Measurements from ENCODE around the gene SLC9A7.

Gene SLC9A7

GRCh38 chrX:46635186-46635585 is 123.7 kb downstream of the SLC9A7 start:
- Histone ChIP-seq H3K36me3 (ENCODE audit: control insufficient read depth, insufficient read depth, low read length) (no peaks in the 10 kb centered on the region), H3K27me3 (ENCODE audit: control insufficient read depth, insufficient read depth, low read length) (no peaks in the 10 kb centered on the region), H3K9me3 (ENCODE audit: control insufficient read depth, insufficient read depth, low read length) (no peaks in the 10 kb centered on the region), H3K4me1 (ENCODE audit: control insufficient read depth, insufficient read depth, low read length) (no peaks in the 10 kb centered on the region), H3K4me3 (ENCODE audit: low read depth, low read length) (no peak overlapping the region), H3K9ac (ENCODE audit: low read depth, low read length) (no peak overlapping the region)

- Histone ChIP-seq H3K4me3 (ENCODE audit: low read depth, low read length) (no peak overlapping the region), H3K36me3 (ENCODE audit: control insufficient read depth, insufficient read depth, low read length) (no peaks in the 10 kb centered on the region), H3K4me1 (ENCODE audit: control insufficient read depth, insufficient read depth, low read length) (no peaks in the 10 kb centered on the region)
Observed at GRCh38 chrX:46634577-46634976, 124.3 kb downstream of the SLC9A7 start.

GRCh38 chrX:46630141-46630540 is 128.8 kb downstream of the SLC9A7 start:
- no peak overlapping the region for H3K9ac ChIP-seq (ENCODE audit: low read depth, low read length)
- no peaks in the 10 kb centered on the region for H3K9me3 ChIP-seq (ENCODE audit: control insufficient read depth, insufficient read depth, low read length)
- H3K36me3 ChIP-seq (ENCODE audit: control insufficient read depth, insufficient read depth, low read length): no peaks in the 10 kb centered on the region
- H3K27me3 ChIP-seq (ENCODE audit: control insufficient read depth, insufficient read depth, low read length): no peaks in the 10 kb centered on the region
- peaks cover 5% of the 10 kb centered on the region for H3K4me1 ChIP-seq (ENCODE audit: control insufficient read depth, insufficient read depth, low read length)
- H3K4me3 ChIP-seq (ENCODE audit: low read depth, low read length): no peak overlapping the region

More at GRCh38 chrX:46634577-46634976, 124.3 kb downstream of the SLC9A7 start:
- no peaks in the 10 kb centered on the region for H3K9me3 ChIP-seq (ENCODE audit: control insufficient read depth, insufficient read depth, low read length)
- no peaks in the 10 kb centered on the region for H3K27me3 ChIP-seq (ENCODE audit: control insufficient read depth, insufficient read depth, low read length)
- no peak overlapping the region for H3K9ac ChIP-seq (ENCODE audit: low read depth, low read length)

GRCh38 chrX:46628460-46629371 is 130.2 kb downstream of the SLC9A7 start:
- Histone ChIP-seq H3K9me3 (ENCODE audit: control insufficient read depth, insufficient read depth, low read length) (no peaks in the 10 kb centered on the region), H3K4me3 (ENCODE audit: low read depth, low read length) (no peak overlapping the region), H3K27me3 (ENCODE audit: control insufficient read depth, insufficient read depth, low read length) (no peaks in the 10 kb centered on the region), H3K4me1 (ENCODE audit: control insufficient read depth, insufficient read depth, low read length) (peaks cover 5% of the 10 kb centered on the region), H3K36me3 (ENCODE audit: control insufficient read depth, insufficient read depth, low read length) (no peaks in the 10 kb centered on the region), H3K9ac (ENCODE audit: low read depth, low read length) (no peak overlapping the region)

GRCh38 chrX:46627711-46628419 is 131.1 kb downstream of the SLC9A7 start:
- Histone ChIP-seq H3K4me3 (ENCODE audit: low read depth, low read length) (no peak overlapping the region), H3K9me3 (ENCODE audit: control insufficient read depth, insufficient read depth, low read length) (no peaks in the 10 kb centered on the region), H3K4me1 (ENCODE audit: control insufficient read depth, insufficient read depth, low read length) (peaks cover 9% of the 10 kb centered on the region), H3K36me3 (ENCODE audit: control insufficient read depth, insufficient read depth, low read length) (no peaks in the 10 kb centered on the region), H3K9ac (ENCODE audit: low read depth, low read length) (no peak overlapping the region), H3K27me3 (ENCODE audit: control insufficient read depth, insufficient read depth, low read length) (no peaks in the 10 kb centered on the region)

DNA sequence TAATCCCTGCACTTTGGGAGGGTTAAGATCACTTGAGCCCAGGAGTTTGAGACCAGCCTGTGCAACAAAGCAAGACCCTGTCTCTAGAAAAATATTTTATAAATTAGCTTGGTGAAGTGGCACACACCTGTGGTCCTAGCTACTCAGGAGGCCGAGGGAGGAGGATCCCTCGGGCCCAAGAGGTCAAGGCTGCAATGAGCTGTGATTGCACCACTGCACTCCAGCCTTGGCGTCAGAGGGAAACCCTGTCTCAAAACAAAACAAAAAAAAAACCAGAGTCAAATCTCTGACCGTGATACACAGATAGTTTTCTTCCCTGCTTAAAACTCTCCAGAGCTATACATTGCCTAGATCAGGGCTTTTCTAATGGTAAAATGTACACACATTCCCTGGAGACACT is 131.9 kb downstream of the SLC9A7 start:
- peaks cover 12% of the 10 kb centered on the region for H3K4me1 ChIP-seq (ENCODE audit: control insufficient read depth, insufficient read depth, low read length)
- no peak overlapping the region for H3K4me3 ChIP-seq (ENCODE audit: low read depth, low read length)
- no peaks in the 10 kb centered on the region for H3K27me3 ChIP-seq (ENCODE audit: control insufficient read depth, insufficient read depth, low read length)
- H3K9me3 ChIP-seq (ENCODE audit: control insufficient read depth, insufficient read depth, low read length): no peaks in the 10 kb centered on the region
- no peak overlapping the region for H3K9ac ChIP-seq (ENCODE audit: low read depth, low read length)
- no peaks in the 10 kb centered on the region for H3K36me3 ChIP-seq (ENCODE audit: control insufficient read depth, insufficient read depth, low read length)

- H3K9me3 ChIP-seq (ENCODE audit: control insufficient read depth, insufficient read depth, low read length): no peaks in the 10 kb centered on the region
- H3K27me3 ChIP-seq (ENCODE audit: control insufficient read depth, insufficient read depth, low read length): no peaks in the 10 kb centered on the region
- no peaks in the 10 kb centered on the region for H3K36me3 ChIP-seq (ENCODE audit: control insufficient read depth, insufficient read depth, low read length)
- H3K9ac ChIP-seq (ENCODE audit: low read depth, low read length): no peak overlapping the region
- no peak overlapping the region for H3K4me3 ChIP-seq (ENCODE audit: low read depth, low read length)
- H3K4me1 ChIP-seq (ENCODE audit: control insufficient read depth, insufficient read depth, low read length): peaks cover 12% of the 10 kb centered on the region
Observed at GRCh38 chrX:46626566-46626965, 132.4 kb downstream of the SLC9A7 start.

GRCh38 chrX:46624090-46624786 is 134.7 kb downstream of the SLC9A7 start:
- no peaks in the 10 kb centered on the region for H3K9me3 ChIP-seq (ENCODE audit: control insufficient read depth, insufficient read depth, low read length)
- peaks cover 12% of the 10 kb centered on the region for H3K4me1 ChIP-seq (ENCODE audit: control insufficient read depth, insufficient read depth, low read length)
- no peaks in the 10 kb centered on the region for H3K27me3 ChIP-seq (ENCODE audit: control insufficient read depth, insufficient read depth, low read length)
- H3K9ac ChIP-seq (ENCODE audit: low read depth, low read length): no peak overlapping the region
- peaks cover 4% of the 10 kb centered on the region for H3K36me3 ChIP-seq (ENCODE audit: control insufficient read depth, insufficient read depth, low read length)
- H3K4me3 ChIP-seq (ENCODE audit: low read depth, low read length): no peak overlapping the region

DNA sequence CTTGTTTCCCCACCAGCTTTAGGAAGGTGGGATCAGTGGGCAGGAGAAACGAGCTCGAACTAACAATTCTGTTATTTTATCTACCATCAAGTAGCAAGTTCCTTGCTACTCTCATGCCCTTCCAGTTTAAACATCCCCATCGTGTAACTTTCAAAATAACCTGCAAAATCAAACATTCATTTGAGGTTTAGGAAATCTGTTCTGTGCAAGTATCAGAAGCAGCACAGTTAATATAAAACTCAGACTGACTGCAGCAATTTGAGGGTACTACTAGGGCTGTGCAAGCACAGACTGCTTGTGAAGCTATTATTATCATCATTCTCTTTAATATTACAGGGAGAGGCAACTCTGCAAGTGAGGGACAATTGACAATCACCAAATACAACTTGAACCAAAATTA is 137.3 kb downstream of the SLC9A7 start:
- Histone ChIP-seq H3K27me3 (ENCODE audit: control insufficient read depth, insufficient read depth, low read length) (no peaks in the 10 kb centered on the region), H3K4me1 (ENCODE audit: control insufficient read depth, insufficient read depth, low read length) (peaks cover 7% of the 10 kb centered on the region), H3K36me3 (ENCODE audit: control insufficient read depth, insufficient read depth, low read length) (peaks cover 4% of the 10 kb centered on the region), H3K9me3 (ENCODE audit: control insufficient read depth, insufficient read depth, low read length) (no peaks in the 10 kb centered on the region), H3K9ac (ENCODE audit: low read depth, low read length) (no peak overlapping the region), H3K4me3 (ENCODE audit: low read depth, low read length) (no peak overlapping the region)

GRCh38 chrX:46620505-46620904 is 138.4 kb downstream of the SLC9A7 start:
- Histone ChIP-seq H3K9me3 (ENCODE audit: control insufficient read depth, insufficient read depth, low read length) (no peaks in the 10 kb centered on the region), H3K9ac (ENCODE audit: low read depth, low read length) (no peak overlapping the region), H3K27me3 (ENCODE audit: control insufficient read depth, insufficient read depth, low read length) (no peaks in the 10 kb centered on the region), H3K4me1 (ENCODE audit: control insufficient read depth, insufficient read depth, low read length) (peaks cover 7% of the 10 kb centered on the region), H3K4me3 (ENCODE audit: low read depth, low read length) (no peak overlapping the region), H3K36me3 (ENCODE audit: control insufficient read depth, insufficient read depth, low read length) (peaks cover 4% of the 10 kb centered on the region)

DNA sequence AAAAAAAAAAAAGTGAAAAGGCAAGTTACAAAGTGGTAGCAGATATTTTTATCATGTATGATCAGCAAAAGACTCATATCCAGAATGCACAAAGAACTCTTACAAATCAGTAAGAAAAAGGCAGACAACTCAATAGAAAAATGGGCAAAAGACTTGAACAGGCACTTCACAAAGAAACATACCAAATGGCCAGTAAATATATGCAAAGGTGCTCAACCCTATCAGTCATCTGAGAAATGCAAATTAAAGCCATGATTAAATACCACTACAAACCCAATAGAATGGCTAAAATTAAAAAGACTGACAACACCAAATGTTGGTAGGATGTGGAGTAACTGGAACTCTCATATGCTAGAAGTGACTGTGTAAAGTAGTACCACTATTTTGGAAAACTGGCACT is 140.0 kb downstream of the SLC9A7 start:
- Histone ChIP-seq H3K36me3 (ENCODE audit: control insufficient read depth, insufficient read depth, low read length) (peaks cover 9% of the 10 kb centered on the region), H3K9me3 (ENCODE audit: control insufficient read depth, insufficient read depth, low read length) (no peaks in the 10 kb centered on the region), H3K27me3 (ENCODE audit: control insufficient read depth, insufficient read depth, low read length) (no peaks in the 10 kb centered on the region), H3K4me1 (ENCODE audit: control insufficient read depth, insufficient read depth, low read length) (peaks cover 7% of the 10 kb centered on the region), H3K4me3 (ENCODE audit: low read depth, low read length) (no peak overlapping the region), H3K9ac (ENCODE audit: low read depth, low read length) (no peak overlapping the region)

All from iPS-15b (cell line).